ENCODE data around the gene TBC1D23. TPM values are rescaled to one million over a fixed set of nuclear protein-coding genes. Genes with fewer than 3 reads are reported as not detected.
"Not testable (repeated sequence)": the region's sequence is repeated elsewhere in the genome, so short reads cannot be mapped to it uniquely, and the experiment has no call there.

TBC1D23 gene
- total RNA-seq, 1 donor from 2014 or later: 43.6 TPM

DNA sequence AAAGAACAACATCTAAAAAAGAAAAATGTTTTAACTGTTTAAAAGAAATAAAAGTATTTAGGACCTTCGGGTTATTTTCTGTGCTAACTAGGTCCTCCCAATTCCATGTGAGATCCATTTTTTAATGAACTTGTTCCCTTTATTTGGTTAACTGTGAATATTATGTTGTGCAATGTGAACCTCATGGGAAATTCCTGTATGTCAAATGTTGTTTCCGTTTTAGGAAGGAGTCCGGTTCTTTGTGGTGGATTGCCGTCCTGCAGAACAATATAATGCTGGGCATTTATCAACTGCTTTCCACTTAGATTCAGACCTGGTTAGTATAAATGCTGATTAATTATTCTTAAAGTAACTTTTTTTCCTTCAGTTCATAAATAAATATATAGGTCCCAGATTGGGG is 38.2 kb downstream of the TBC1D23 start:
- DNase-seq (ENCODE audit: low spot score): no peak

GRCh38 chr3:100306695-100307094 is 45.9 kb downstream of the TBC1D23 start:
- DNase-seq (ENCODE audit: low spot score): no peak

DNA sequence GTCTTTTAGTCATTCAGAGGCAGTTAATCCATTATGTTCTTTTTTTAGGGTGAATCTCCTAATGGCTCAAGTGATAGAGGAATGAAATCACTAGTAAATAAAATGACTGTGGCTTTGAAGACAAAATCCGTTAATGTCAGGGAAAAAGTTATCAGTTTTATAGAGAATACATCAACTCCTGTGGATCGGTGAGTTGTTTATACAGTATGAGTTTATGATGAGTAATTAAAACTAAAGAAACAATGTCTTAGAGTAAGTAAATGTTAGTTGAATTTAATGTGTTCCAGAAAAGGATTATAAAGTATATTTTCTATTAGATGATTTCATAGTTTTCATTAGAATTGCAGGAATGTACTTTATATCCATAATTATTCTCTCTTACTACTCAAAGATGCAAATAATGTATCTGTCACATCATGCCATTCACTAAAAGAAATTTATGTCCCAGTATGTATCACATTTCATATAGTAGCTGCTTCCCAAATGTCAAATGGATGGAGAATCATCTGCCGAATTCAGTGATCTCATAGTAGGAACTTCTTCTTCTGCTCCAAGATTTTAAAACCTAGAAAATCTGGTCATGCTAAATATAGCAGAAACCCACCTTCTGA is 49.7 kb downstream of the TBC1D23 start:
- no peak for DNase-seq (ENCODE audit: low spot score)

DNA sequence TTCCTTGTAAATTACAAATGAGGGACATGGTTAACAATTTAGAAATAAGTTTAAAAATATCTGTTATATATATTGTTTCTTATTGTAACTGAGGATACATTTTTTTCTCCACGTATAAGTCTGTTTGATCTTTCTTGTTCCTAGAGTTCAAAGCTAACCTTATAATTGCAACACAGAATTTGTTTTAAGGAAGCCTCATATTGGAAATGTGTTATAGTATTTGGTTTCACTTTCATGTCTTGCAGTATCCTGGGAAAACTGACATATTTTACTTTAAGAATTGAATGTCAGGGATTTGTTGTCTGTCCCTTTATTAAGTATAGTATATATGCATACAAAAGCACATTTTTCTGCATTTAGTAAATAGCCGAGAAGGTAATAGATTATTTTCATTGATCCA is 50.2 kb downstream of the TBC1D23 start:
- DNase-seq (ENCODE audit: low spot score): no peak

DNA sequence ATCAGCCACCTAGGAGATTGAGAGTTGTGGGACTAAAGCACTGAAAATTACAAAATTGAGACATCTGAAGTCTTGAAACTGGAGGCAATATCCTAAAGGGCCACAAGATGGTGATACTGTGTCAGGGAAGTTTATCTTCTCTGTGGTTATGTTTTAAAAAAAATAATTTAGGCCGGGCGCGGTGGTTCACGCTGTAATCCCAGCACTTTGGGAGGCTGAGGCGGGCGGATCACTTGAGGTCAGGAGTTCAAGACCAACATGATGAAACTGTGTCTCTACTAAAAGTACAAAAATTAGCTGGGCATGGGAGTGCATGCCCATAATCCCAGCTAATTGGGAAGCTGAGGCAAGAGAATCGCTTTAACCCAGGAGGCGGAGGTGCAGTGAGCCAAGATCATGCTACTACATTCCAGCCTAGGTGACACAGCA is 55.9 kb downstream of the TBC1D23 start:
- peak; percentile 32 for DNase-seq (ENCODE audit: low spot score)

- no peak for DNase-seq (ENCODE audit: low spot score)
Measured at GRCh38 chr3:100317912-100318311, 57.1 kb downstream of the TBC1D23 start.

DNA sequence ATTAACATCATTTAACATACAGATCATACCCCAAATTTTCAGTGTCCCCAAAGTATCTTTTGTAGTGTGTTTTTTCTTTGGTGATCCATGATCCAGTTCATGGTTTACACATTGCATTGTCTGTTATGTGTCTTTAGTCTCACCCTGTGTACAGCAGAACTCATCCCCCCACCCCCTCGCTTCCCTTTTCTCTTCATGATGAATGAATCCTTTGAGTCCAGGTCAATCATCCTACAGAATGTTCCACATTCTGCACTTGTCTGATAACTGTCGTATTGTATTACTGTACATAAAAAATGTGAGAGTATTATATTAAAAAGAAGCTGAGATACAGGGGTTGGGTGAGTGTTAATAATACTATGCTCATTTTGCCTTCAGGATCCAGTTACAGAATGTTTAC is 59.2 kb downstream of the TBC1D23 start:
- no peak for DNase-seq (ENCODE audit: low spot score)

DNA sequence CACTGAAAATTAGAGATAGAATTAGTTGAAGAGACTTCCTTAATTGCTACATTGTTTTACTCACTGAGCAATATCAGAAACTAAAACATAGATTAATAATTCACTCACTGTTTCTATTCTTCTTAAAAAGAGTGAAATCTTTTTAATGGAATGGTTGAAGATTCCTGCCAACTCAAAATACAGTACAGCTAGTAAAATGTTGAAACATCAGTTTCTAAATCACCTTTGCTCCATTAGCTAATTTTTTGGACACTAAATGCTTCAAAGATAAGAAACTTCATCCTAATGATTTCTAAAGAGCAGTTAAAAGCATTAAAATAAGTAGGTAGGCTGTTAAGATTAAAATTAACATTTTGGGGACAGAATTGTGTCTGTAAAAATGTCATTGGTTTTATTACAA is 63.3 kb downstream of the TBC1D23 start:
- no peak for DNase-seq (ENCODE audit: low spot score)

- DNase-seq (ENCODE audit: low spot score): no peak
Measured at GRCh38 chr3:100325827-100326226, 65.0 kb downstream of the TBC1D23 start.

DNA sequence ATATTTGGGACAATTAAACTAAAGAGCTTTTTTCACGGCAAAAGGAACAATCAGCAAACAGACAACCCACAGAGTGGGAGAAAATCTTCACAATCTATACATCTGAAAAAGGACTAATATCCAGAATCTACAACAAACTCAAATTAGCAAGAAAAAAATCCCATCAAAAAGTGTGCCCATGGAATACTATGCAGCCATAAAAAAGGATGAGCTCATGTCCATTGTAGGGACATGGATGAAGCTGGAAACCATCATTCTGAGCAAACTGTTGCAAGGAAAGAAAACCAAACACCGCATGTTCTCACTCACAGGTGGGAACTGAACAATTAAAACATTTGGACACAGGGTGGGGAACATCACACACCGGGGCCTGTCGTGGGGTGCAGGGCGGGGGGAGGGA is 66.6 kb downstream of the TBC1D23 start:
- DNase-seq (ENCODE audit: low spot score): not testable (repeated sequence)

DNA sequence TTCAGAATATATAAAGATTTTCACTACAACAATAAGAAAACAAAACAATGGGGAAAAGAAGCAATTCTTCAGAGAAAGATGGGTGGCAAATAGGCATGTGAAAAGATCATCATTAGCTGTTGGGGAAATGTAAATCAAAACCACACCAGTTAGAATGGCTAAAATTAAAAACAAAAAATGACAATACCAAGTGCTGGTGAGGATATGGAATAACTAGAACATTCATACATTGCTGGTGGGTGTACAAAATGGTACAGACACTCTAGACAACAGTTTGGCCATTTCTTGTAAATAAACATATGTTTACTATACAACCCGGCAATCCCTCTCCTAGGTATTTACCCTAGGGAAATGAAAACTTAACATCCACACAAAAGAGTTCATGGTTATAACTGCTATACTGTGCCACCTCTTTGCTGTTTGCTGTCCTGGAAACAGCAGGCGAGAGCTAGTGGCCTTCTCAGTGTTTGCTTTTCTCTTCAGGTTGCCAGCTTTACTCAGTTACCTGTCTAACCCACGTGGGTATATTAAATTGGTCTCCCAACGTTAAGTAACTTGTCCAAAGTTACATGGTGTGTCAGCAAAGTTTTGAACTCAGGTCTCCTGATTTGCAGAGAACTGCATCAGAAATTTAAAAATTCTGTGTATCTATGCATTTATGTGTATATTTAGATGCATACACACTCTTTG is 69.2 kb downstream of the TBC1D23 start:
- DNase-seq (ENCODE audit: low spot score): no peak

GRCh38 chr3:100330651-100331050 is 69.9 kb downstream of the TBC1D23 start:
- no peak for DNase-seq (ENCODE audit: low spot score)

DNA sequence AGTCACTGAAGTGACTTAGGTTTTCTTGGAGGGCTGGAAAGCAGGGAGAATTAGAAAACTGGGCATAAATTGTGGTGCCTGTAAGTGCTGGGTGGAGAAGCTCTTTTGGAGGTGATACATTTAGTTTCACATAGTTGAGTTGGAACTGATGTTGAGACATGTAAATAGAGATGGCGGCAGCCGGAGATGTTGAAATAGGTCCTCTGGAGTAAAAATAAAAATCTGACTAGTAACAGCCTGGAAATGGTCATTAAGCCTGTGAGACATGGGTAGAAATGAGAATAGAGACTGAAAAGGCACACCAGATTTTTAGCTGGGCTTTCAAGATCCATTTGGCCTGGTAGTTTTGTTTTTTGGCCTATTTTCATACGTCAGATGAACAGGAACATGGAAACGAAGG is 70.9 kb downstream of the TBC1D23 start:
- no peak for DNase-seq (ENCODE audit: low spot score)

- DNase-seq (ENCODE audit: low spot score): no peak
Measured at GRCh38 chr3:100333051-100333450, 72.3 kb downstream of the TBC1D23 start.

GRCh38 chr3:100333970-100334487 is 73.2 kb downstream of the TBC1D23 start:
- no peak for DNase-seq (ENCODE audit: low spot score)

- DNase-seq (ENCODE audit: low spot score): peak; percentile 73
Measured at GRCh38 chr3:100334488-100335351, 73.9 kb downstream of the TBC1D23 start, which contains the start of gene NIT2. TSS of gene NIT2 (plus strand) at chr3:100334757. CDS start at chr3:100334792, 35 bp downstream.

- DNase-seq (ENCODE audit: low spot score): no peak
Measured at GRCh38 chr3:100335434-100335833, 74.6 kb downstream of the TBC1D23 start.

DNA sequence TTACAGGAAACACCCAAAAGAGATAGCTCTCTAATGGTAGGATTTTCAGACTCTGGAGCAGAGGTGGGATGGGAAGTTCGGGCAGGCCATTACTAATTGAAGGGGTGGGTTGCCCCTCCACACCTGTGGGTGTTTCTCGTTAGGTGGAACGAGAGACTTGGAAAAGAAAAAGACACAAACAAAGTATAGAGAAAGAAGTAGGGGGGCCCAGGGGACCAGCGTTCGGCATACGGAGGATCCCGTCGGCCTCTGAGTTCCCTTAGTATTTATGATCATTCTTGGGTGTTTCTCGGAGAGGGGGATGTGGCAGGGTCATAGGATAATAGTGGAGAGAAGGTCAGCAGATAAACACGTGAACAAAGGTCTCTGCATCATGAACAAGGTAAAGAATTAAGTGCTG is 75.4 kb downstream of the TBC1D23 start:
- not testable (repeated sequence) for DNase-seq (ENCODE audit: low spot score)

DNA sequence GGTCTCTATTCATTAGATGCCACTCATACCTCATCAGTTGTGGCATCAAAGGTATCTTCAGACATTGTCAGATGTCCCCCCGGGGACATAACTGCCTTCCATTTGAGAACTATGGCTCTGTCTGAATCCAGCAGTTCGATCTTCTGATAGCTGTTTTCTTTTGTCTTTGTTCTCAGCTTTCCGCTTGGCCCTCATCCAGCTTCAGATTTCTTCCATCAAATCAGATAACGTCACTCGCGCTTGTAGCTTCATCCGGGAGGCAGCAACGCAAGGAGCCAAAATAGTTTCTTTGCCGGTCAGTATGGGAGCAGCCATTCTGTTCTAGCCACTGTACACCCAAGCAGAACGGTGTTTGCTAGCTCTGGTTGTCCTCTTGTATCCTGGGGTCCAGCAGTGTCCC is 78.1 kb downstream of the TBC1D23 start:
- no peak for DNase-seq (ENCODE audit: low spot score)

DNA sequence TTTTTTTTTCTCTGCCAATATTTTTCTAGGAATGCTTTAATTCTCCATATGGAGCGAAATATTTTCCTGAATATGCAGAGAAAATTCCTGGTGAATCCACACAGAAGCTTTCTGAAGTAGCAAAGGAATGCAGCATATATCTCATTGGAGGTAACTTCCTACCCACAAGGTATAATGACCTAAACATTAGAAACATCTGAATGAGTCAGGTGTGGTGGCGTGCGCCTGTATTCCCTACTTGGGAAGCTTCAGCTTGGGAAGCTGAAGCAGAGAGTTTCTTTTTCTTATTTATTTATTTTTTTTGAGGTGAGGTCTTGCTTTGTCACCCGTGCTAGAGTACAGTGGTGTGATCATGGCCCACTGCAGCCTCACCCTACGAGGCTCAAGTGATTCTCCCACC is 79.0 kb downstream of the TBC1D23 start:
- DNase-seq (ENCODE audit: low spot score): no peak

GRCh38 chr3:100340527-100340926 is 79.7 kb downstream of the TBC1D23 start:
- no peak for DNase-seq (ENCODE audit: low spot score)

- DNase-seq (ENCODE audit: low spot score): no peak
Measured at GRCh38 chr3:100348727-100349126, 87.9 kb downstream of the TBC1D23 start.
